Muscle layer of duodenum (tissue), 2 donors: ENCODE results near the gene AMY1B.
"Not testable (repeated sequence)": the region's sequence is repeated elsewhere in the genome, so short reads cannot be mapped to it uniquely, and the experiment has no call there.

Experiments
- H3K27ac ChIP-seq: one replicate; pipeline ENCODE4 v1.7.0; 2013; ENCODE audit warnings: mild to moderate bottlenecking, low read length
- H3K27me3 ChIP-seq: one replicate; pipeline ENCODE4 v1.7.0; 2013; ENCODE audit warnings: low read depth, mild to moderate bottlenecking, control low read depth, low read length
- H3K36me3 ChIP-seq, 2 donors: one replicate each; pipeline ENCODE4 v1.7.0; 2013; ENCODE audit warnings: low read length in 2 of 2, control low read depth in 1 of 2, mild to moderate bottlenecking in 1 of 2; ENCODE audit not compliant: insufficient read depth in 2 of 2, control insufficient read depth in 1 of 2
- H3K4me1 ChIP-seq, 2 donors: one replicate each; pipeline ENCODE4 v1.7.0; 2013; ENCODE audit warnings: low read length in 2 of 2, mild to moderate bottlenecking in 2 of 2, control low read depth in 1 of 2, moderate library complexity in 1 of 2; ENCODE audit not compliant: insufficient read depth in 2 of 2, control insufficient read depth in 1 of 2
- H3K4me3 ChIP-seq, 2 donors: one replicate each; pipeline ENCODE4 v1.7.0; 2013; ENCODE audit warnings: low read length in 2 of 2, low read depth in 1 of 2, mild to moderate bottlenecking in 1 of 2
- H3K9me3 ChIP-seq, 2 donors: one replicate each; pipeline ENCODE4 v1.7.0; 2013; ENCODE audit warnings: low read length in 2 of 2, control low read depth in 1 of 2, mild to moderate bottlenecking in 1 of 2; ENCODE audit not compliant: control insufficient read depth in 1 of 2
- donor health status: healthy.

Gene AMY1B

DNA sequence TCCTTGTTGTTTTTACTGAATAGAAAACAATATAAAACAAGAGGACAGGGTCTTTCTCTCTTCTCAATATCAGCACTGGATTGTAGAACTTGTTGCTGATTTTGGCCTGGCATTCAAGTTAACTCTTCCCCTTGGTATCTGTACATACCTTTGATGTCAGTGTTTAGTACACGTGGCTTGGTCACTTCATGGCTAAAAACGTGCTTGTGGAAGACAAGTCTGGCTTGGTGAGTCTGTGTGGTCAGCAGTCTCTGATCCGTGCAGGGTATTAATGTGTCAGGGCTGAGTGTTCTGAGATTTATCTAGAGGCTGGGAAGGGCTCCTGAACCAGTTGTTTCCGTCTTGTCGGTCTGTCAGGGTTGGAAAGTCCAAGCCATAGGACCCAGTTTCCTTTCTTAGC is 40.5 kb downstream of the AMY1B start, which contains the start of gene AMY1A:
Gene AMY1A, plus strand, starts transcription at position 301 of the 400 bp plus-strand sequence. CDS start 571 bp downstream, outside the sequence.
- not testable (repeated sequence) for H3K9me3 ChIP-seq, H3K4me3 ChIP-seq, H3K27ac ChIP-seq, H3K4me1 ChIP-seq, H3K27me3 ChIP-seq, H3K36me3 ChIP-seq

- H3K36me3 ChIP-seq, H3K27me3 ChIP-seq, H3K27ac ChIP-seq, H3K4me3 ChIP-seq, H3K4me1 ChIP-seq, H3K9me3 ChIP-seq: not testable (repeated sequence)
Measured at GRCh38 chr1:103654133-103654532, 41.9 kb downstream of the AMY1B start.

DNA sequence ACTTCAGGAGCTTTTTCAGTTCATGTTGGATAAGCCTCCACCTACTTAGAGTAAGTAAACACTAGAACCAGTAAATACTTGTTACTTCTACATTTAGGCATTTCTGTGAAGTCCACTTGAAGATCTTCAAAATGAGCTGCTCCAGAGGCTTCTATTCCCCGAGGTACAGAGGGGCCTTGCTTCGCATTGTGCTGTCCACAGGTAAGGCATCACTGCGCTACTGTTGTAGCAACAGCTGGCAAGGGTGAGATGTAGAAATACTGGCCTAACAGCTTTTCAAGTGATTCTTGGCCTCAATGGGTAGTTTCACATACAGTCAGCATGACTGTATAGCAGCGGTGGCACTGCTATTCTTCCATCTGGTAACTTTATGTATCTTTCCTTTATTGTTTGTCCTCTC is 45.1 kb downstream of the AMY1B start:
- H3K27me3 ChIP-seq, H3K27ac ChIP-seq, H3K9me3 ChIP-seq, H3K4me1 ChIP-seq, H3K36me3 ChIP-seq, H3K4me3 ChIP-seq: not testable (repeated sequence)

GRCh38 chr1:103650305-103650704 is 45.7 kb downstream of the AMY1B start:
- H3K27me3 ChIP-seq, H3K36me3 ChIP-seq, H3K4me3 ChIP-seq, H3K9me3 ChIP-seq, H3K27ac ChIP-seq, H3K4me1 ChIP-seq: not testable (repeated sequence)

DNA sequence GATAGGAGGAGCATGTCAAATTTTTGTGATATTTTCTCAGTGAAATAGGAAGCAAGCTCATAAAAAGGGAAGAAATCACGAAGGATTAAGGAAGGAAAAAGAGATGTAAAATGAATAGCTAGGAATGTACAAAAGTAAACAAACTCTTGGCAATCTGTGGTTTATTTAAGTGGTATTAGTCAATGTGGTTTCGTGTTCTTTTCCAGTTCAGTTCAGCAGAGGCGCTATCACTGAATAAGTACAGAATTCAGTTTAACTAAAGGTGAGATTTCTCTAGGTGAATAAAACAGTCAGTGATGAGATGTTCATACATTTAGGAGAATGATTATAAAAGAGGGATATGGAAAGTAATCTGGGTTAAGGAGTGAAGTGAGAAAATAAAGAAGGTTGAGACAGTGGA is 52.1 kb downstream of the AMY1B start:
- not testable (repeated sequence) for H3K9me3 ChIP-seq, H3K36me3 ChIP-seq, H3K4me3 ChIP-seq, H3K27me3 ChIP-seq, H3K27ac ChIP-seq, H3K4me1 ChIP-seq

- not testable (repeated sequence) for H3K4me3 ChIP-seq, H3K4me1 ChIP-seq, H3K9me3 ChIP-seq, H3K27ac ChIP-seq, H3K36me3 ChIP-seq, H3K27me3 ChIP-seq
Measured at GRCh38 chr1:103641194-103641593, 54.8 kb downstream of the AMY1B start.
